NT2/D1 (cell line): Measurements from ENCODE around the gene TTC23L.
A peak's percentile ranks its signal among the peaks of the same experiment; 100 is the strongest.

ENCODE experiments used
- DNase-seq: peaks from one replicate; pipeline ENCODE4 v3.0.0-alpha.2; 2011; ENCODE audit warnings: low read depth, low spot score
- H3K27me3 ChIP-seq: 2 replicates; pipeline ENCODE4 v1.6.0; 2011; ENCODE audit warnings: mild to moderate bottlenecking; ENCODE audit not compliant: insufficient read length, insufficient read depth
- H3K36me3 ChIP-seq: 2 replicates; pipeline ENCODE4 v1.6.1; 2011; ENCODE audit warnings: mild to moderate bottlenecking, low read length, mixed read lengths; ENCODE audit not compliant: insufficient read depth, insufficient read length
- H3K4me1 ChIP-seq: 2 replicates; pipeline ENCODE4 v1.5.1; 2011; ENCODE audit not compliant: insufficient read depth, insufficient read length
- H3K4me3 ChIP-seq: 2 replicates; pipeline ENCODE4 v1.5.1; 2011; ENCODE audit warnings: low read depth; ENCODE audit not compliant: insufficient read length
- H3K9ac ChIP-seq: 2 replicates; pipeline ENCODE4 v1.6.0; 2011; ENCODE audit warnings: low read depth; ENCODE audit not compliant: insufficient read length
- H3K9me3 ChIP-seq: 2 replicates; pipeline ENCODE4 v1.5.1; 2011; ENCODE audit warnings: mild to moderate bottlenecking, low read length; ENCODE audit not compliant: insufficient read depth
- SUZ12 ChIP-seq: IDR thresholded peaks from 2 replicates; pipeline ENCODE4 v1.6.1; 2011; ENCODE audit not compliant: insufficient read length, insufficient read depth; ENCODE audit errors: extremely low read depth
- YY1 ChIP-seq: IDR thresholded peaks from 2 replicates; pipeline ENCODE4 v1.6.1; 2011; ENCODE audit not compliant: insufficient read length, insufficient read depth
- ZNF274 ChIP-seq: IDR thresholded peaks from 2 replicates; pipeline ENCODE4 v1.6.1; 2011; ENCODE audit warnings: mild to moderate bottlenecking, low read depth, low read length

The TTC23L gene

GRCh38 chr5:34930462-34930844, 91.5 kb downstream of the TTC23L start:
- no peaks in the 10 kb centered on the region for H3K4me1 ChIP-seq
- no peak for DNase-seq

GRCh38 chr5:34930870-34931269, 91.9 kb downstream of the TTC23L start:
- peak overlapping the region; percentile 80 for H3K4me3 ChIP-seq
- no peaks in the 10 kb centered on the region for H3K9me3 ChIP-seq

More at GRCh38 chr5:34930462-34930844, 91.5 kb downstream of the TTC23L start:
- Histone ChIP-seq H3K36me3 (peaks cover 38% of the 10 kb centered on the region), H3K27me3 (no peaks in the 10 kb centered on the region), H3K9me3 (no peaks in the 10 kb centered on the region), H3K9ac (peak overlapping the region; percentile 90), H3K4me3 (peak overlapping the region; percentile 80)
- TF ChIP-seq ZNF274: no peak
- TF ChIP-seq YY1: no peak
- TF ChIP-seq SUZ12: no peak

GRCh38 chr5:34932947-34933346, 94.0 kb downstream of the TTC23L start:
- Histone ChIP-seq H3K4me1 (no peaks in the 10 kb centered on the region), H3K27me3 (no peaks in the 10 kb centered on the region), H3K36me3 (peaks cover 29% of the 10 kb centered on the region), H3K9me3 (no peaks in the 10 kb centered on the region), H3K4me3 (no peak overlapping the region), H3K9ac (no peak overlapping the region)
- TF ChIP-seq SUZ12: no peak
- TF ChIP-seq YY1: no peak
- no peak for TF ChIP-seq ZNF274
- DNase-seq: no peak

More at GRCh38 chr5:34930870-34931269, 91.9 kb downstream of the TTC23L start:
- DNase-seq: no peak
- no peaks in the 10 kb centered on the region for H3K4me1 ChIP-seq
- H3K27me3 ChIP-seq: no peaks in the 10 kb centered on the region
- H3K36me3 ChIP-seq: peaks cover 33% of the 10 kb centered on the region
- H3K9ac ChIP-seq: peak overlapping the region; percentile 90
- TF ChIP-seq YY1 (no peak), ZNF274 (no peak), SUZ12 (no peak)

GRCh38 chr5:34941936-34942335, 103.0 kb downstream of the TTC23L start:
- Histone ChIP-seq H3K4me1 (no peaks in the 10 kb centered on the region), H3K4me3 (no peak overlapping the region), H3K9ac (no peak overlapping the region), H3K9me3 (no peaks in the 10 kb centered on the region), H3K36me3 (peaks cover 78% of the 10 kb centered on the region), H3K27me3 (no peaks in the 10 kb centered on the region)
- TF ChIP-seq ZNF274 (no peak), YY1 (no peak), SUZ12 (no peak)
- DNase-seq: no peak

GRCh38 chr5:34944044-34944443, 105.1 kb downstream of the TTC23L start:
- H3K36me3 ChIP-seq: peaks cover 60% of the 10 kb centered on the region
- H3K4me1 ChIP-seq: no peaks in the 10 kb centered on the region
- no peaks in the 10 kb centered on the region for H3K9me3 ChIP-seq
- H3K27me3 ChIP-seq: no peaks in the 10 kb centered on the region
- H3K9ac ChIP-seq: no peak overlapping the region
- H3K4me3 ChIP-seq: no peak overlapping the region
- DNase-seq: no peak
- TF ChIP-seq YY1 (no peak), SUZ12 (no peak)

- peaks cover 63% of the 10 kb centered on the region for H3K36me3 ChIP-seq
- DNase-seq: no peak
- H3K4me1 ChIP-seq: no peaks in the 10 kb centered on the region
- H3K9me3 ChIP-seq: no peaks in the 10 kb centered on the region
- H3K9ac ChIP-seq: no peak overlapping the region
- H3K4me3 ChIP-seq: no peak overlapping the region
- H3K27me3 ChIP-seq: no peaks in the 10 kb centered on the region
- no peak for TF ChIP-seq YY1
- no peak for TF ChIP-seq SUZ12
- no peak for TF ChIP-seq ZNF274
These were observed 105.6 kb downstream of the TTC23L start for GRCh38 chr5:34944460-34945047.
